Measurements from ENCODE around the gene TNFAIP2. TPM values are rescaled to one million over a fixed set of nuclear protein-coding genes. Genes with fewer than 3 reads are reported as not detected.

TNFAIP2 gene
- total RNA-seq, 1 donor: 240 TPM

DNA sequence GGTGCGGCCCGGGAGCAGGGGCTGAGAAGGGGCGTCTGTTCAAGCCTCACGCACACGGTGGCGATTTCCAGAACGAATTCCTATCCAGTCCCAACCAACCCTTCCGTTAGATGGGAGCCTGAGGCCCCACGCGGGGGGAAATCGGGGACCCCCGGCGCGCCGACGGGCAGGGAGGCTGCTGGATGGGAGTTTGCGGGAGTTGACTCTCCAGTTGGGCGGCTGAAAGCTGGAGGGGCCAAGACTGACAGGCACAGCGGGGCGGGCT, 18.9 kb upstream of the TNFAIP2 start:
- TF ChIP-seq, protein P1, sequence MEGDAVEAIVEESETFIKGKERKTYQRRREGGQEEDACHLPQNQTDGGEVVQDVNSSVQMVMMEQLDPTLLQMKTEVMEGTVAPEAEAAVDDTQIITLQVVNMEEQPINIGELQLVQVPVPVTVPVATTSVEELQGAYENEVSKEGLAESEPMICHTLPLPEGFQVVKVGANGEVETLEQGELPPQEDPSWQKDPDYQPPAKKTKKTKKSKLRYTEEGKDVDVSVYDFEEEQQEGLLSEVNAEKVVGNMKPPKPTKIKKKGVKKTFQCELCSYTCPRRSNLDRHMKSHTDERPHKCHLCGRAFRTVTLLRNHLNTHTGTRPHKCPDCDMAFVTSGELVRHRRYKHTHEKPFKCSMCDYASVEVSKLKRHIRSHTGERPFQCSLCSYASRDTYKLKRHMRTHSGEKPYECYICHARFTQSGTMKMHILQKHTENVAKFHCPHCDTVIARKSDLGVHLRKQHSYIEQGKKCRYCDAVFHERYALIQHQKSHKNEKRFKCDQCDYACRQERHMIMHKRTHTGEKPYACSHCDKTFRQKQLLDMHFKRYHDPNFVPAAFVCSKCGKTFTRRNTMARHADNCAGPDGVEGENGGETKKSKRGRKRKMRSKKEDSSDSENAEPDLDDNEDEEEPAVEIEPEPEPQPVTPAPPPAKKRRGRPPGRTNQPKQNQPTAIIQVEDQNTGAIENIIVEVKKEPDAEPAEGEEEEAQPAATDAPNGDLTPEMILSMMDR (IDR thresholded peaks at IDR 0.05; ENCODE audit: insufficient read depth, low read depth, low read length): no peak

DNA sequence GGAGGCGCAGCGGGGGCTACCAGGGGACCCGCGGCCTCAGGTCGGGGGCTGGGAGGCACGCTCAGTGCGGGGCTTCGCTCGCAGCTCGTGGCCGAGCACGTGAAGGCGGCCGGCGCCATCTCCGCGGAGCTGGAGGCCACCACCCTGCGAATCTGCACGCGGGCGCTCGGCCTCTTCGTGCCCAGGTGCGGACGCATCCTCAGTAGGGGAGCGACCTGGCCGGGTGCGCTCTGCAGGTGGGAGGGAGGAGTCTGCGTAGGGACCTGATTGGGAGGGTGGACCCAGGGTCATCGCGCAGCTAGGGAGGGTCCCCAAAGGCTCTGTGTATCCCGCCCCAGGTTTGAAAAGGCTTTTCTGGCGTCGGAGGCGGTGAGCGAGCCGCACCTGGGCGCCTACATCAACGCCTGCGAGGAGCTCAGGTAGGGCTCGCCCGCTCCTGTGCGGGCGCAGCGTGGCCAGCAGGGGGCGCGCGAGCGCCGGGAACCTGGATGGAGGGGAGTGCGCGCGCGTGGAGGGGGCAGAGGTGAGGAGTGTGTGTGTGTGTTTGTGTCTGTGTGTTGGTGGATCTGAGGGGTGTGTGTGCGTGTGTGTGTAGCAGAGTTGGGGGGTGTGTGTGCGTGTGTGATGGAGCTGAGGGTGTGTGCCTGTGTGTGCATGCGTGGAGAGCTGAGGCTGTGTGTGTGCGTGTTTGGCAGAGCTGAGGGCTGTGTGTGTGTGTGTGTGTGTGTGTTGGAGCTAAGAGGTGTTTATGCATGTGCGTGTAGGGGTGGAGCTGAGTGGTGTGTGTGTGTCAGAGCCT, 18.4 kb upstream of the TNFAIP2 start:
- peak; percentile 43 for DNase-seq (ENCODE audit: low read depth)
- H3K4me3 ChIP-seq (ENCODE audit: low read depth, low read length): no peak overlapping the region
- TF ChIP-seq, protein P1 (IDR thresholded peaks at IDR 0.05; ENCODE audit: insufficient read depth, low read depth, low read length): peak; percentile 97

More for the DNA sequence above, 18.9 kb upstream of the TNFAIP2 start:
- peak overlapping the region; percentile 21 for H3K4me3 ChIP-seq (ENCODE audit: low read depth, low read length)
- DNase-seq (ENCODE audit: low read depth): no peak

DNA sequence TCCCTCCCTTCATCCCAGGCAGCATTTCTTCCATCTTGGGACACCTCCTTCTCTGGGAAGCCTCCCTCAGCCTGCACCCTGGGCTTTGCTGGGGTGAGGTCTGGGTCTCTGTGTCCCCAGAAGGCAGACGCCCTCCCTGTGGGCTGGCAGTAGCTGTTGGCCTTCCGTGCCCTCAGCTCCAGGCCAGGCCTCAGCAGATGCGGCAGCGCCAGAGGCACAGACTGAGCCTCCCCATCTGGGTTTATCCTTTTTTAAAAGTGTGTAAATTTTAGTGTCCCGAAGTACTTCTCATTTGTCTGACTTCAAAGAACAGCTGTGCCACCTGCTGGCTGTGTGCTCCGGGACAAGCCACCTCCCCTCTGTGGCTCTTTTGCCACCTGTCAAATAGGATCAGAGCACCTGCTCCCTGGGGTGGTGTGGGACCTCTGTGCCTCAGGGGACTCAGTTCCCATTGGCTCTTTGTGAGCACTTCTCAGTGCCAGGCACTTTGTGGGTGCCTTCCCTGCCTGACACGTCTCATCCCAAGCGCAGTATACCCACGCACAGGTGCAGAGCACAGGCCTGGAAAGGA, 17.6 kb upstream of the TNFAIP2 start:
- TF ChIP-seq, protein P1 (IDR thresholded peaks at IDR 0.05; ENCODE audit: insufficient read depth, low read depth, low read length): no peak
- DNase-seq (ENCODE audit: low read depth): no peak
- H3K4me3 ChIP-seq (ENCODE audit: low read depth, low read length): no peak overlapping the region

DNA sequence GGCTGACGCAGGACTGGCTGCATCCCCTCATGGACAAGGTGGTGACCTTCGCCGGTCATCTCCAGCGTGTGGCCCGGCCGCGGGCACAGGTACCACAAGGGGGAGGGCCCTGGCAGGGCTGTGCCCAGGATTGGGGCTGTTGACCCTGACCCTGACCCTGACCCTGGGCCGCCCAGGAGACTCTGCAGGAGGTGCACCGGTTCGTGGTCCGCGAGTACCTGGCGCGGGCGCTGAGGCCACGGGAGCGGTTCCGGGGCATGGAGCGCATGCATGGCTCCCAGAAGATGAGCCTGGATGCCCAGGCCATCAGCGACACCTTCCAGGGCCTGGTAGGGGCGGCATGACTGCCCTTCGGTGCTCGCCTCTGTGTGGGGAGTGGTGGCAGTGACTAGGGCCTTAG, 15.8 kb upstream of the TNFAIP2 start:
- TF ChIP-seq, protein P1 (IDR thresholded peaks at IDR 0.05; ENCODE audit: insufficient read depth, low read depth, low read length): no peak
- no peak for DNase-seq (ENCODE audit: low read depth)
- no peak overlapping the region for H3K4me3 ChIP-seq (ENCODE audit: low read depth, low read length)

DNA sequence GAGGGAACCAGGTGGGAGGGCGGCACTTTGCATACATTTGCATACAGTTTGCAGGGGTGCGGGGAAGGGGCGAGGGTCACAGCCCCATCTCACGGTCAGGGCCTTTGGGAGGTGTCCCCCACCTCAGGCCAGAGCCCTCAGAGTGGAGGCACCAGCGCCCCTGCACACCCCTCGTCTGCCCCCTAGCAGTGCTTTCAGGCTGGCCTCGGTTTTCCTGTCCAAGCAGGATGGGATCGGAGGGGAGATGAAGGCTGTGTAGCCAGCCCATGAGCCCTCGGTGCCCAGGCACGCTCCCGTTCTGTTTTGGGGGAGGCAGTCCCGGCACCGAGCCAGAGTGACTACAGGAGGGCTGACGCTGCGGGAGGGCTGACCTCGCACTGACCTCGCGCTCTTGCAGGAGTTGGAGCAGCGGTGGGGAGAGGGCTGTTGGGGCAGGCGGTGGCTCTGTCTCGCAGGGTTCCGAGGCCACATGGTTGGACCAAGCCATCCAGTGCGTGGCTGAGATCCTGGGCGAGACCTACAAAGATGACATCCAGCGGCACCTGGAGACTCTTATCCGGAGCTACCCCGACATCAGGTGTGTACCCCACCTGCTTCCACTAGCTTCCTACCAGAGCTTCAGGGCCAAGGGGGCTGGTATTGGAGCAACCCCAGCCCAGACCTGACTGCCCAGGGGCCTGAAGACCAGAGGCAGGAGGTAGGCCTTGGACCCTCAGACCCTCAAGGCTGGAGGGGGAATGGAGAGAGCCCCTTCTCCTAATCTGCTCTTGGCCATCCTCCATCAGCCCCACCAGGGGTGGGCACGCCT, 15.1 kb upstream of the TNFAIP2 start:
- H3K4me3 ChIP-seq (ENCODE audit: low read depth, low read length): no peak overlapping the region
- TF ChIP-seq, protein P1 (IDR thresholded peaks at IDR 0.05; ENCODE audit: insufficient read depth, low read depth, low read length): no peak
- no peak for DNase-seq (ENCODE audit: low read depth)

DNA sequence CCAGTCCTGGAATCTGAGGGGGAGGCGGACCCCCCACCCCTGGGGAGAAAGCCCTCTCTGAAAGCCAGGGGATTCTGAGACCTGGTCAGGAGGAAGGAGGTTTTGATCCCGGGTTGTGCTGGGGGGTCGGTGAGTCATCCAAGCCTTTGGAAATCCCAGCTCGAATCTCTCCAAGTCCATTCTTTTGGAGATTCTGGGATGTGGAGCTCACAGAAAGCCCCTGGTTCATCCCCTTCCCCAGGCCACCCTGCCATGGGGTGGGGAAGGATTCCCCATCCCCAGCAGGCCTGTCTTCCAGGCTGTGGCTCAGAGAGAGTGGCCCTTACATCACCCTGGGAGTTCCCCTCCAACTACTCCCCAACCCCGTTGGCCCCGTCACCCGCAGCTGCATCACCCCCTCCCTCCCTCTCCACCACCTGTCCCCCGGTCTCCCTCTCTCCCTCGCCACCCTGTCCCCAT, 14.5 kb upstream of the TNFAIP2 start:
- no peak overlapping the region for H3K4me3 ChIP-seq (ENCODE audit: low read depth, low read length)
- DNase-seq (ENCODE audit: low read depth): peak; percentile 43
- TF ChIP-seq, protein P1 (IDR thresholded peaks at IDR 0.05; ENCODE audit: insufficient read depth, low read depth, low read length): no peak

All from fibroblast of villous mesenchyme (primary cell).